WERI-Rb-1 (cell line): ENCODE data around the gene KIRREL3.

Experiments used
- DNase-seq: peaks from one replicate; pipeline ENCODE4 v3.0.0-alpha.2; 2020
- H3K27ac ChIP-seq: fragments of 250-450 bp; sonication (Bioruptor Pico); 2 replicates; pipeline ENCODE4 v1.5.1; 2020; ENCODE audit warnings: mild to moderate bottlenecking, moderate library complexity
- H3K27me3 ChIP-seq: fragments of 250-450 bp; sonication (Bioruptor Pico); 2 replicates; pipeline ENCODE4 v1.5.1; 2021; ENCODE audit warnings: mild to moderate bottlenecking, low read depth, moderate library complexity; ENCODE audit not compliant: insufficient read depth, severe bottlenecking
- H3K36me3 ChIP-seq: fragments of 250-450 bp; sonication (Bioruptor Pico); 2 replicates; pipeline ENCODE4 v1.5.1; 2020; ENCODE audit warnings: mild to moderate bottlenecking, moderate library complexity
- H3K4me3 ChIP-seq: 2 replicates; pipeline ENCODE4 v1.5.1; 2011; ENCODE audit warnings: low read depth, mild to moderate bottlenecking, control low read depth, low read length
- H3K9me3 ChIP-seq: fragments of 250-450 bp; sonication (Bioruptor Pico); 2 replicates; pipeline ENCODE4 v1.5.1; 2021; ENCODE audit warnings: mild to moderate bottlenecking, moderate library complexity; ENCODE audit not compliant: severe bottlenecking
- CTCF ChIP-seq: IDR thresholded peaks from 2 replicates; pipeline ENCODE4 v1.5.1; 2011; ENCODE audit warnings: low read depth, mild to moderate bottlenecking, control low read depth, inconsistent platforms, low read length

KIRREL3 gene

GRCh38 chr11:126663749-126664592 is 336.6 kb downstream of the KIRREL3 start:
- no peak for TF ChIP-seq CTCF

GRCh38 chr11:126662035-126662790 is 338.4 kb downstream of the KIRREL3 start:
- H3K27me3 ChIP-seq, result no peaks in the 10 kb centered on the region

More at GRCh38 chr11:126663749-126664592, 336.6 kb downstream of the KIRREL3 start:
- H3K27ac ChIP-seq, result no peak overlapping the region
- peaks cover 3% of the 10 kb centered on the region for H3K9me3 ChIP-seq
- no peaks in the 10 kb centered on the region for H3K36me3 ChIP-seq
- no peak for DNase-seq
- H3K27me3 ChIP-seq, result no peaks in the 10 kb centered on the region
- H3K4me3 ChIP-seq, result no peak overlapping the region

GRCh38 chr11:126660761-126661425 is 339.7 kb downstream of the KIRREL3 start:
- Histone ChIP-seq H3K9me3 (peaks cover 3% of the 10 kb centered on the region), H3K4me3 (no peak overlapping the region), H3K27me3 (no peaks in the 10 kb centered on the region), H3K36me3 (no peaks in the 10 kb centered on the region), H3K27ac (no peak overlapping the region)
- TF ChIP-seq CTCF, result no peak
- no peak for DNase-seq

More at GRCh38 chr11:126662035-126662790, 338.4 kb downstream of the KIRREL3 start:
- Histone ChIP-seq H3K9me3 (peaks cover 3% of the 10 kb centered on the region), H3K27ac (no peak overlapping the region), H3K36me3 (no peaks in the 10 kb centered on the region), H3K4me3 (no peak overlapping the region)
- DNase-seq, result no peak
- TF ChIP-seq CTCF, result no peak

GRCh38 chr11:126660321-126660720 is 340.2 kb downstream of the KIRREL3 start:
- H3K27me3 ChIP-seq, result no peaks in the 10 kb centered on the region
- H3K36me3 ChIP-seq, result no peaks in the 10 kb centered on the region
- peaks cover 3% of the 10 kb centered on the region for H3K9me3 ChIP-seq
- TF ChIP-seq CTCF, result no peak
- H3K27ac ChIP-seq, result no peak overlapping the region
- DNase-seq, result no peak
- H3K4me3 ChIP-seq, result no peak overlapping the region

GRCh38 chr11:126658306-126659056 is 342.1 kb downstream of the KIRREL3 start:
- Histone ChIP-seq H3K4me3 (no peak overlapping the region), H3K27ac (no peak overlapping the region), H3K27me3 (no peaks in the 10 kb centered on the region), H3K36me3 (no peaks in the 10 kb centered on the region), H3K9me3 (peaks cover 3% of the 10 kb centered on the region)
- no peak for TF ChIP-seq CTCF
- no peak for DNase-seq
